NCI-H345 treated with DMSO at 0.1 percent for 48 hours (cell line): Measurements from ENCODE around the gene LRRTM4.

Experiments
- DNase-seq: peaks from one replicate; lab custom pipeline; 2025; ENCODE audit not compliant: unreplicated experiment; lab: John Stamatoyannopoulos, UW

The LRRTM4 gene

DNA sequence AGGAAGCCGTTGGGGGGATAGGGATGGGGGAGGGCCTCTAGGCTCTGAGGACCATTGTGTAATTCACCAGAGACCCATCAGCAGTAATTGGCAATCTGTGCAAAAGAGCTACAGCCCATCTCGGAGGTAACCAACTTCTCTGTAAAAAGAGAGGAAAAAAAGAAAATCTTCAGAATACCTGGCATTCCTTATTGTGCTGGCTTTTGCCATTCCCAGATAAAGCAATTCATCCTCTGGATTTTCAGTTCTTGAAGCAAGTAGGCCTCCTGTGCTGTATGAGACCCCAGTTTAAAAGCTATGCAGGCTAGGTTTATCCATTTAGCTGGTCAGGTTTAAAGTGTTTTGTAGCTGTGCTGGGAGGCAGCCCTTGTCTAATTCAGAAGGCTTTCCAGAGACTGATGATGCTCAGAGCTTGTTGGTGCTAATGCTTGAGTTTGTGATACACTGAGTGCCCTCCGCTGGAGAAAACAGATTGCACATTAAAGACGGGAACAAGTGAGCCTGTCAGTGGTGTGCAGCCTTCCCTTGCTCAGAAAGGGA lies at the start of gene LRRTM4:
TSS of gene LRRTM4 (minus strand) at position 446 of the 540 bp plus-strand sequence.
- peak; percentile 1 for DNase-seq

GRCh38 chr2:77571545-77571944 lies 49.4 kb upstream of the LRRTM4 start:
- no peak for DNase-seq

GRCh38 chr2:77567723-77568122 lies 45.5 kb upstream of the LRRTM4 start:
- no peak for DNase-seq

- no peak for DNase-seq
Measured at GRCh38 chr2:77566582-77566981, 44.4 kb upstream of the LRRTM4 start.

DNA sequence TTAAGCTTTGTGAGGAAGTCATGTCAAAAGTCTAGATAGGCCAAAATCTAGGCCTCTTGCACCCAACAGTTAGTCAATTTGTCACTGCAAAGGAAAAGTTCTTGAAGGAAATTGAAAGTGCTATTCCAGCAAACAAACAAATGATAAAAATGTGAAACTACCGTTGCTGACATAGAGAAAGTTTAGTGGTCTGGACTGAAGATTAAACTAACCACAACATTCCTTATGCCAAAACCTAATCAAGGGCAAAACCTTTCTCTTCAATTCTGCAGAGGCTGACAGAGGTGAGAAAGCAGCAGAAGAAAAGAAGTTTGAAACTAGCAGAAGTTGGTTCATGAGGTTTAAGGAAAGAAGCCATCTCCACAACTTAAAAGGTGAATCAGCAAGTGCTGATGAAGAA lies 44.0 kb upstream of the LRRTM4 start:
- no peak for DNase-seq

DNA sequence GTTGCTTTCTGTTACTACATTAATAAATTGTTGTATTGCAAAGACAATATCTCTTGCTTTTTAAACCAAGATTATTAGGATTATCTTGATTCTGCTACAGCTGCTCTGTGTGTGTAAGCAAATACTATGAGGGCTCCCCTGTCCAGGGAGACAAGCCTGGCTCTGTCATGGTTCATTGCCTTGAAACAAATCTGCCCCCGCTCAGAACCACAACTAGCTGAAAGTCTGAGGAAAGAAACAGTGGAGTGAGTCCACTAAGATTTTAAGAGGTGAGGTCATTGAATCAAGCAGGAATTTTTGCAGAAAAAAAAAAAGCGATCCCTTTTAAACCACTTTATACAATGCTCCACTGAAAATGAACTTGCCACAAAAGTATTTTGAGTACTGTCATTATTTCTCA lies 30.8 kb upstream of the LRRTM4 start:
- DNase-seq = no peak

- DNase-seq = no peak
Measured at GRCh38 chr2:77538031-77538430, 15.9 kb upstream of the LRRTM4 start.

- no peak for DNase-seq
Measured at GRCh38 chr2:77522888-77523287, 712 bp upstream of the LRRTM4 start.

DNA sequence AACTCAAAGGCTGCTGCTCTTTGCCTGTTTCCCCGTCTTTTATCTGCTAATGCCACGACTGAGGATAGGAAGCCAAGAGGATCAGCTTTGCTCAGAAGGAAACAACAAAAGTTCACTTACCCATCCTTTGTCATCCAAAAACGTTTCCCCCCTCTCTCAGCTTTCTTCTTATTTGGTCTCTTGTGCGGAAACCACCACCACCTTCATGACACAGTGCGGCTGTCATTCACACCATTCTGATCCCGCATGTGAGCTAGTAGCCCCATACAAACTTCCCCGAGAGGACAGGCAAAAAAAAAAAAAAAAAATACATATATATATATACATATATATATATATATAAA lies 656 bp downstream of the LRRTM4 start:
- no peak for DNase-seq

DNA sequence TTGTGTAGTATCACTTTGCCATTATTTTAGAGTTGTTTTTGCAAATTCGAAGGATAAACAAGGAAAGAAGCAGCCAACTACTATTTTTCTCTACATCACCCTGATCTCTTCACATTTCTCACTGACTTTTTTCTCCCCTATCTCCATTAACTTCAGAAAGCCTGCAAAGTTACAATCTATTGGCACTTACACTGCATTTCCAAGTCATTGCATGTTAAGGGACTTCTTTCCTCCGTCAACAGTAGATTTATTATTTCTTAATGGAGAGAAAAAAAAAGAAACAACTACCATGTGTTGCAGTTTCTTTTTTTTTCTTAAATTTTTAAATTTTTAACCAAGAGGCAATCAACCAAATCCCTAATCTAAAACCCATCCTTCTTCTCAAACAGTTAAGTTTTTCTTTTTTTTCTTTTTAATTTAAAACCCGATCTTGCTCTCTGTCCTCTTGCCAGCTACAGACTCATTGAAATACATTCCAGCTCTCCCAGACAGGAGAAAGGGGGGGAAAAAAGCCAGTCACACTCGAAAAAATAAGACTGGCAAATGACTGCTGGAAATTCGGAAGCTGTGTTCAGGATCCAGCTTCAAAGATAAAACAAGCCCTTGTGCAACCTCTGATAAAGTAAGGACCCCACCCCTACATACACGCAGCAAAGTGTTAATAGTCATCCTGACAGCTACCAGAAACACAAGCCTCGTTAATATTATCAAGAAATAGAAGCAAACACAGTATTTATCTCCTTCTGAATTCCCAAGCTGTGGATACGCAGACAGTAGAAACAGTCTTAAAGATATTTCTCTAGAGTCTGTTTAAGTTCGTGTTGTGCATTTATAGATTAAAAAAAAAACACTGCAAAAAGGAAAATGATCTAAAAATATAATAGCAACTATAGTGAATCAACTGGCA lies 1.3 kb downstream of the LRRTM4 start:
- no peak for DNase-seq

DNA sequence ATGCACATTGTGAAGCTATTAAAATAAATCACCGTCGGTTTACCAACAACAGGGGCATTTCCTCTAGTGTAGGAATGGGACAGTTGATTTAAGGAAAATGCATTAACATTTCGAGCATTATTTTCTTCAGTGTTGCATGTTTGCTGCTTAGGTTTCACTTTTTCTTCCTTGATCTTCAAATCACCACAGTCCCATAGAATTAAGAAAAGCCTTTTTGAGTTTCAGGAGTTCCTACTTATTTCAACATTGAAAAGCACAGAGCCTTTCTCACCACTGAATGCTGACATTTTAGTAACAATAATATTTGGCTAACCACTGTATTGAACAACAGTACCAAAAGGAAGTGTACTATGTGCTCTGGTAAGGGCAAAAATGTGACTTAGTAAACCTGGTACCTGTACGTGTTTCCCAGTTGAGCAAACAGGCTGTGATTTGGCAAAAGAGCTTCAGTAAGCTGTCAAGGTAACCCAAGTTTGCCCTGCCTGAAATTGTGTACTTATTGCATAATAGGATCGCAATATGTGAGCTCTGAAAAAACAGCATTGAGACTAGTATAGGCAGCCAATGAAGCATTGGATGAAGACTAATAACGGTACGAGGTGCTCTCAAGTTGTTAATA lies 2.2 kb downstream of the LRRTM4 start:
- no peak for DNase-seq

DNA sequence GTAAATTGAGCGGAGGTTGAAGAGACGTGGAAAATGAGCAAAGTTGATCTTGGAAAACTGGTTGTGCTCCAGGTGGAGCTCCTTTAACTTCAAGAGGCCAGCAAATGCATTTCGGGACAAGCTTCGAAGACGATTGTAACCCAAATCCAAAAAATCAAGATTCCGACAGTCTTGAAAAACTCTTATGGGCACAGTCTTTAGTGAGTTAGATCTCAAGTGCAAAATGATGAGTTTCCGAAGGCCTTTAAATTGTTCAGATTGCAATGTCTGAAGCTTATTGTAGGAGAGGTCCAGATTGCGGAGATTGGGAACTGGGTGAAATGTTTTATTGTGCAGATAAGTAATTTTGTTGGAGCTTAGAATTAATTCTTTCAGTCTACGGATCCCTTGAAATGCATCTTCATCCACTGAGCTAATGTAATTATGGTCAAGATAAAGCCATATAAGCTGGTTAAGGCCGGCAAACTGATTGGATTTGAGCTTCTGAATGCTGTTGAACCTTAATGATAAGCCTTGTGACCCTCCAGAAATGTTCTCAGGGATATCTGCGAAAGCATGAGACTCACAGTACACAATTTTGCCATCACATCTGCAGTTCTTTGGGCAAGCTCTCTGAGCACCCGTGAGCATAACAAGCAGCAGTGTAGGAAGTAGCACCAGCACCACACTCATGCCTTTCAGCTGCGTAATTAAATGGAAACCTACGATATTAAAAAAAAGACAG lies 2.9 kb downstream of the LRRTM4 start:
- DNase-seq = no peak

GRCh38 chr2:77518311-77518710 lies 3.9 kb downstream of the LRRTM4 start:
- no peak for DNase-seq

DNA sequence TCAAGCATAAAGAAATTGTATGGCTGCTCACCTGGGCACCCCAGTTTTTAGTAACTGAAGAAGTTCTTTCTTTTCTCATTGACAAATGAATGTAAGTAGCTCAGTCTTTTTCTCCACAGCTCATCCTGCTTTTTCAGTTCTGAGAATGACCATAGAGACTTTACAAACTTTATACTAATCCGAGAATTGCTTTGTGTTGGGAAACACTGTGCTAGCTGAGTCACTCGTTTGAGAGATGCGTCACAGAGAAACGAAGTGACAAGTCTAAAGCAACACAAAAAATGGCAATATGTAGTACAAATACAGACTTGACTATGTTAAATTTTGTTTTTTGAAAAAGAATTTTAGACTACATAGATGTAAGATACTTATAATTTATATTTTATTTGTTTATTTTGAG lies 9.0 kb downstream of the LRRTM4 start:
- no peak for DNase-seq

DNA sequence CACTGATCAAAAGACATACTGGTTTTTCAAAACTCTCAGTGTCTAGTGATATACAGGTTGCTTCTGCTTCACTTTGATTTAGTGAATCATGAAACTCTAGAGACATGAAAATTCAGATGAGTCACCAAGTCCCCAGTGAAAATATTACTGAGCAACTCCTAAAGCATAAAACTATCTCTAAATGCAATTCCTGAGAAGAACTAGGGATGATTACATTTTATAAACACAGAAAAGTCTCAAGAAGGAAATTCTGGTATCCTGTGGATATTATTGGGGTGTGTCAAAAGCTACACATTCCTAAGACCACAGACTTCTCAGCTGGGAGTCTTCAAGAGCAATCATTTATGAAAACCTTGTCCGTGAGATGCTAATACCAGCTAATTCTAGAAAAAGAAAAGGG lies 9.7 kb downstream of the LRRTM4 start:
- DNase-seq = no peak

GRCh38 chr2:77508511-77508910 lies 13.7 kb downstream of the LRRTM4 start:
- DNase-seq = no peak

GRCh38 chr2:77507657-77508056 lies 14.5 kb downstream of the LRRTM4 start:
- no peak for DNase-seq

DNA sequence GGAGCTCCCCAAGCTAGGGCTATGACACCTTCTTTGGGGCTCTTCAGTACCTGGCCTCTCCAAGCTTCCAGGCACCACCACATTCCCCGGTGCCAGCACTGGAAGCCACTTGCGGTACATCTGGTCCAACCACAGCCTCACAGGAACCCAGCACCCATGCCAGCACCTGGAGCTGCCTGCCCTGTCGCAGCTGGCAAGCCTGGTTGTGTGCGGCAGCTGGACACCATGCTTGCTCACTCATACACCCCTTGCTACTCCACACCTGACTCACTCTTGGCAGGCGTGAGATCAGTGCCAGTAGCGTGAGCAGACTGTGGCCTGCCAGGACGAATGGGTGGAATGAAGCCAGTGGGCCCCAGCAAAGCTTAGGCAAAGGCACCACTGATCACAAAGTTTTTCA lies 34.0 kb downstream of the LRRTM4 start:
- no peak for DNase-seq

DNA sequence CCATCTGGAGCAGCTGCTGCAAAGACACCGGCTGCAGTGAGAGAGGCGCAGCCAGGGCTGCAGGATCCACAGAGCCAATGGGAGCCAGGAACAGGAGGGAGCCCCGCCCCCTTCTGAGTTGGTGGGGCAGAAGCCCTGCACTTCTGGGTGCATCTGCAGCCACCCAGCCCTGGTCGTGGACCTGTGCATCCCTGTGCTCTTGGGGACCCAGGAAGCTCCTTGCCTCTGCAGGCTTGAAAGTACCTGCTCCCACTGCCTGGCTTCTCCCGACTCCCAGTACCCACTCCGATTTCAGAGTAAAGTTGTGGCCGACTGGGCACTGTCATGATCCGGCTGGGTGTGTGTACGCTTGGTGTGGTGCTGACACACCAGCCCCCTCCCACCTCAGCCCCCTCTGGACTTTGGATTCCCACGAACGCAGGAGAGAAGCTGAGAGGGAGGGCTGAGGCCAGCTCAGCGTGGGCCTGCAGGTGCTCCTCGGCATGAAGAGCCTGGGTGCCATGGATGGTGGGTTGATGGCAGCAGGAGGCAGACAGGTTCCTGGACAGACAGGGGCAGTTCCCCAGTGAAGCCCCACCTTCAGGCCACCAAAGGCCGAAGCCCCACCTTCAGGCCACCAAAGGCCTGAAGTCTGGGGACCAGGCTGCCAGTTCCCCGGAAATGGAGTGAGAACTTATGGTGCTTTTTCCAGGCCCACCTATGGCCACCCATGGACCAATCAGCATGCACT lies 34.9 kb downstream of the LRRTM4 start:
- DNase-seq = no peak

DNA sequence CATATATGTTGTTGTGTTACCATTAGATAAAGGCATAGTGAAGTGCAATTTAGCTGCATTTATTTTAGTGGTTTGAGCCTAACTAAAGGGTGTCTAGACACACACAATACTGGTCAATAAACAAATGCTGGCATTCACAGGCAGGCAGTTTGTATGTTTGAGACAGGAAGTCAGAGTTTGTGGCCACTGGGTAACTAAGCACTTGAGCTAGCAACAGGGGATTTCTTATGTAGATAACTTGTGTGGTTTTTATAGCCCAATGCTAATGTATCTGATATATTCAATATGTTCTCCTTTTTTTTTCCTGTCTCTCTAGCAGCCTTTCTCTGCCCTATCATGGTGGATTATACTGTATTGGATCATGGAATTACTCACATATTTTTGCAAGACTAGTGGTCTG lies 38.1 kb downstream of the LRRTM4 start:
- DNase-seq = no peak

DNA sequence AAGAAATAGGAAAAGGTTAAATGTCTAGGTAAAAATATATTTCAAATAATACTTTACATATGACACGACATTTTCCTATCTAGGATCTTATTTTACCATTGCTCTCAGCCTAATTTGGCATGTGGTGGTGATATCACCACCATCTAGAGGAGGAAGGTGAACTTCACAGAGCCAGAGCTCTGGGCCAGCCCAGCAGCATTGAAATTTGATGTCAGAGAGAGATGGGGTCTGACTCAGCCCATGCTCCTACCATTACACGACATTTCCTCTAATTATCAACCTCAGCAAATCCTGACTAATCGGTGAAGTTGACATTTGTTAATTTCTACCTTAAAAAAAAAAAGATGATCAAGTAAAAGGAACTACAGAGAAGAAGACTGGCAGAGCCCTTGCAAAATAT lies 42.3 kb downstream of the LRRTM4 start:
- no peak for DNase-seq
